H9 (cell line): ENCODE data around the gene SUPT3H. TPM values are rescaled to one million over a fixed set of nuclear protein-coding genes. Genes with fewer than 3 reads are reported as not detected.

Experiments used
- DNase-seq: peaks from one replicate; pipeline ENCODE4 v3.0.0-alpha.2; 2017
- H2AFZ ChIP-seq: one replicate; pipeline ENCODE4 v1.6.1; 2013; ENCODE audit warnings: mild to moderate bottlenecking, low read length, control low read depth, moderate library complexity
- H2AK5ac ChIP-seq: 2 replicates; pipeline ENCODE4 v1.6.1; 2013; ENCODE audit warnings: low read length, control low read depth, mixed read lengths; ENCODE audit not compliant: insufficient read length
- H2BK120ac ChIP-seq: one replicate; pipeline ENCODE4 v1.6.1; 2013; ENCODE audit warnings: low read depth, mild to moderate bottlenecking, low read length, control low read depth, inconsistent platforms; ENCODE audit not compliant: poor library complexity, severe bottlenecking
- H2BK12ac ChIP-seq: 2 replicates; pipeline ENCODE4 v1.6.1; 2013; ENCODE audit warnings: low read length, control low read depth, mixed read lengths, low read depth; ENCODE audit not compliant: insufficient read length
- H2BK15ac ChIP-seq: 2 replicates; pipeline ENCODE4 v1.6.1; 2013; ENCODE audit warnings: low read depth, low read length, control low read depth
- H2BK20ac ChIP-seq: one replicate; pipeline ENCODE4 v1.6.1; 2013; ENCODE audit warnings: low read depth, mild to moderate bottlenecking, low read length, control low read depth, inconsistent platforms; ENCODE audit not compliant: poor library complexity, severe bottlenecking
- H2BK5ac ChIP-seq: 2 replicates; pipeline ENCODE4 v1.6.1; 2013; ENCODE audit warnings: low read length, control low read depth, mixed read lengths; ENCODE audit not compliant: insufficient read length
- H3K14ac ChIP-seq: 2 replicates; pipeline ENCODE4 v1.6.1; 2013; ENCODE audit warnings: low read length, control low read depth; ENCODE audit not compliant: insufficient read depth
- H3K18ac ChIP-seq: 2 replicates; pipeline ENCODE4 v1.6.1; 2013; ENCODE audit warnings: low read depth, mild to moderate bottlenecking, mixed read lengths, low read length, control low read depth; ENCODE audit not compliant: insufficient read length
- H3K23ac ChIP-seq: 2 replicates; pipeline ENCODE4 v1.6.1; 2013; ENCODE audit warnings: low read length, control low read depth, mixed read lengths, low read depth; ENCODE audit not compliant: insufficient read length
- H3K23me2 ChIP-seq: 2 replicates; pipeline ENCODE4 v1.6.1; 2013; ENCODE audit warnings: low read depth, mild to moderate bottlenecking, mixed read lengths, low read length, control low read depth; ENCODE audit not compliant: insufficient read length, poor library complexity, severe bottlenecking
- H3K27ac ChIP-seq: 2 replicates; pipeline ENCODE4 v1.5.1; 2013; ENCODE audit warnings: low read length, control low read depth, mixed read lengths, low read depth; ENCODE audit not compliant: insufficient read length
- H3K27me3 ChIP-seq: 2 replicates; pipeline ENCODE4 v1.6.1; 2013; ENCODE audit warnings: low read length, control low read depth, inconsistent platforms; ENCODE audit not compliant: insufficient read depth
- H3K4ac ChIP-seq: 2 replicates; pipeline ENCODE4 v1.6.1; 2013; ENCODE audit warnings: low read depth, mild to moderate bottlenecking, control low read depth, inconsistent platforms, low read length, moderate library complexity
- H3K4me1 ChIP-seq: 2 replicates; pipeline ENCODE4 v1.6.1; 2013; ENCODE audit warnings: low read length, control low read depth, inconsistent platforms; ENCODE audit not compliant: insufficient read depth
- H3K4me2 ChIP-seq: 2 replicates; pipeline ENCODE4 v1.6.1; 2013; ENCODE audit warnings: low read length, control low read depth, mixed read lengths; ENCODE audit not compliant: insufficient read length, insufficient read depth
- H3K56ac ChIP-seq: 2 replicates; pipeline ENCODE4 v1.6.1; 2013; ENCODE audit warnings: low read depth, mild to moderate bottlenecking, mixed read lengths, low read length, control low read depth; ENCODE audit not compliant: insufficient read length
- H3K79me1 ChIP-seq: 2 replicates; pipeline ENCODE4 v1.6.1; 2013; ENCODE audit warnings: low read depth, mild to moderate bottlenecking, moderate library complexity, low read length, control low read depth, inconsistent platforms; ENCODE audit not compliant: insufficient read depth, poor library complexity, severe bottlenecking
- H3K79me2 ChIP-seq: 2 replicates; pipeline ENCODE4 v1.6.1; 2013; ENCODE audit warnings: low read length, control low read depth, inconsistent platforms; ENCODE audit not compliant: insufficient read depth
- H3K9ac ChIP-seq: 2 replicates; pipeline ENCODE4 v1.6.1; 2013; ENCODE audit warnings: low read length, control low read depth, mixed read lengths; ENCODE audit not compliant: insufficient read length; ENCODE audit errors: extremely low read depth
- H3K9me3 ChIP-seq: one replicate; pipeline ENCODE4 v1.6.1; 2013; ENCODE audit warnings: low read depth, low read length, inconsistent platforms; ENCODE audit not compliant: control insufficient read depth
- H3T11ph ChIP-seq: one replicate; pipeline ENCODE4 v1.6.1; 2013; ENCODE audit warnings: mild to moderate bottlenecking, low read length, control low read depth, inconsistent platforms
- H4K20me1 ChIP-seq: one replicate; pipeline ENCODE4 v1.6.1; 2013; ENCODE audit not compliant: control insufficient read depth, insufficient read length, insufficient read depth
- H4K5ac ChIP-seq: 2 replicates; pipeline ENCODE4 v1.6.1; 2013; ENCODE audit warnings: low read depth, mild to moderate bottlenecking, mixed read lengths, low read length, control low read depth; ENCODE audit not compliant: insufficient read length
- H4K8ac ChIP-seq: replicated peaks from 2 replicates; pipeline ENCODE4 v1.6.1; 2013; ENCODE audit warnings: low read length, control low read depth, mixed read lengths, low read depth; ENCODE audit not compliant: insufficient read length
- H4K91ac ChIP-seq: 2 replicates; pipeline ENCODE4 v1.6.1; 2013; ENCODE audit warnings: low read depth, mild to moderate bottlenecking, moderate library complexity, mixed read lengths, low read length, control low read depth; ENCODE audit not compliant: insufficient read length
- H3K27ac Mint-ChIP-seq, 3 experiments: 2 replicates in 2 of 3; 3 replicates in 1 of 3; pipeline ENCODE4 v1.8.0; 2020 to 2021; ENCODE audit warnings: mixed read lengths in 3 of 3, mild to moderate bottlenecking in 1 of 3, moderate library complexity in 1 of 3
- H3K27me3 Mint-ChIP-seq: 2 replicates; pipeline ENCODE4 v1.8.0; 2021; ENCODE audit warnings: low read depth, mild to moderate bottlenecking, moderate library complexity, mixed read lengths
- H3K36me3 Mint-ChIP-seq, 3 experiments: 2 replicates in 2 of 3; 3 replicates in 1 of 3; pipeline ENCODE4 v1.8.0; 2020 to 2021; ENCODE audit warnings: low read depth in 3 of 3, mixed read lengths in 3 of 3; ENCODE audit not compliant: insufficient read depth in 1 of 3
- H3K4me1 Mint-ChIP-seq, 2 experiments: 2 replicates each; pipeline ENCODE4 v1.8.0; 2020; ENCODE audit warnings: mixed read lengths in 2 of 2
- H3K4me3 Mint-ChIP-seq, 2 experiments: 2 replicates in 1 of 2; 3 replicates in 1 of 2; pipeline ENCODE4 v1.8.0; 2020 to 2021; ENCODE audit warnings: mild to moderate bottlenecking in 2 of 2, mixed read lengths in 2 of 2, moderate library complexity in 1 of 2
- H3K9me3 Mint-ChIP-seq, 2 experiments: 2 replicates in 1 of 2; 3 replicates in 1 of 2; pipeline ENCODE4 v1.8.0; 2020; ENCODE audit warnings: mild to moderate bottlenecking in 2 of 2, mixed read lengths in 2 of 2, moderate library complexity in 1 of 2
- CTCF ChIP-seq: fragments of 200-600 bp; sonication (generic); conservative IDR thresholded peaks from 3 replicates; pipeline ENCODE4 v1.8.0; 2021; ENCODE audit warnings: antibody characterized with exemption, mild to moderate bottlenecking
- WGBS: extraction: QIAGEN DNeasy Blood & Tissue Kit; methylation state at CpG from one replicate; pipeline ENCODE4 v1.1.7; 2013; ENCODE audit warnings: missing lambda C conversion rate, low lambda C conversion rate, mixed read lengths; ENCODE audit not compliant: insufficient read length; ENCODE audit errors: extremely low coverage; 5-methylcytosine and 5-hydroxymethylcytosine counted together
- total RNA-seq: library from RNA; stranded (reverse); gene quantifications from 2 replicates; pipeline ENCODE4 v1.2.1, GENCODE V29; 2021

Gene SUPT3H
- total RNA-seq, 1 experiment from 2014 or later: 22.5 TPM

GRCh38 chr6:44972709-44973108 lies 405.0 kb downstream of the SUPT3H start:
- DNase-seq: no peak

More at GRCh38 chr6:44972709-44973108, 405.0 kb downstream of the SUPT3H start:
- Histone ChIP-seq H2AFZ (no peak overlapping the region), H3K23me2 (no peaks in the 10 kb centered on the region), H4K20me1 (no peaks in the 10 kb centered on the region), H3K4me1 (no peaks in the 10 kb centered on the region), H2BK120ac (no peak overlapping the region), H3K14ac (no peak overlapping the region), H2BK5ac (no peak overlapping the region), H3K18ac (no peak overlapping the region), H3K27me3 (no peaks in the 10 kb centered on the region), H4K91ac (no peak overlapping the region), H3K4ac (no peak overlapping the region), H3K9ac (no peak overlapping the region), H3K23ac (no peak overlapping the region), H3K56ac (no peak overlapping the region), H2BK12ac (no peak overlapping the region), H3K79me2 (no peaks in the 10 kb centered on the region), H3K27ac (no peak overlapping the region), H3K4me2 (no peak overlapping the region), H3T11ph (no peak overlapping the region), H2AK5ac (no peak overlapping the region), H2BK15ac (no peak overlapping the region), H3K79me1 (no peaks in the 10 kb centered on the region), H2BK20ac (no peak overlapping the region), H4K8ac (no peak overlapping the region), H3K9me3 (peaks cover 11% of the 10 kb centered on the region), H4K5ac (no peak overlapping the region)
- TF ChIP-seq CTCF: no peak
- WGBS: no CpG with 5 or more reads among the region's 3 CpGs
- peaks cover 29 to 36% of the 10 kb centered on the region in 2 experiments for H3K9me3 Mint-ChIP-seq
- H3K27ac Mint-ChIP-seq: no peak overlapping the region
- peaks cover 23 to 37% (median 30%) of the 10 kb centered on the region in 3 experiments for H3K36me3 Mint-ChIP-seq
- H3K4me3 Mint-ChIP-seq: no peak overlapping the region; a peak in 1 of 5 replicates
- no peaks in the 10 kb centered on the region; the same call in 1 of the 2 replicates for H3K27me3 Mint-ChIP-seq
- no peaks in the 10 kb centered on the region for H3K4me1 Mint-ChIP-seq
